NCI-H69 (cell line): ENCODE results near the gene CHCT1.
"Not testable (repeated sequence)": the region's sequence is repeated elsewhere in the genome, so short reads cannot be mapped to it uniquely, and the experiment has no call there.

Source experiments
- DNase-seq: peaks from one replicate; lab custom pipeline; 2025; lab: John Stamatoyannopoulos, UW

CHCT1 gene

GRCh38 chr17:60422162-60422665, at the start of gene CHCT1:
CHCT1 (plus strand) TSS chr17:60422489; CDS start chr17:60422593, 104 bp downstream.
- DNase-seq: no peak

DNA sequence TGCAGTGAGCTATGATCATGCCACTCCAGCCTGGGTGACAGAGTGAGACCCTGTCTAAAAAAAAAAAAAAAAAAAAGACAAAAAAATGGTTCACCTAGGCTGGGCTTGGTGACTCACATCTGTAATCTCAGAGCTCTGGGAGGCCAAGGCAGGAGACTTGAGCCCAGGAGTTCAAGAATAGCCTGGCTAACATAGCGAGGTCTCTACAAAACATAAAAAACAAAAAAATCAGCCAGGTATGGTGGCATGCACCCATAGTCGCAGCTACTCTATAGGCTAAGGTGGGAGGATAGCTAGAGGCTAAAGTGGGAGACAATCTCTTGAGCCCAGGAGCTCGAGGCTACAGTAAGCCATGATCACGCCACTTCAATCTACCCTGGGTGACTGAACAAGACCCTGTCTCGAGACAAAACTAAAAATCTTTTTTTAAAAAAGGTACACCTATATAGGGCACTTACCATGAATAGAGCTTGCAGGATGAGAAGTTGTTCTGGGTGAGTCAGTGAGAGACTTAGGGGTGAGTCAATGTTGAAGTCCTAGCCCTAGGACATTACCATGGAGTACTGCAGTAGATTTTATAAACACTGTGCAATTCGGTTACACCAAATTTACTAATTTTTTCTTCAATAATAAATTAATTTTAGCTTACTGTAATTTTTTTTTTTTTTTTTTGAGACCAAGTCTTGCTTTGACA, 49.4 kb upstream of the CHCT1 start:
- no peak for DNase-seq

- DNase-seq: not testable (repeated sequence)
These were observed 44.1 kb upstream of the CHCT1 start for GRCh38 chr17:60378187-60378586.

- DNase-seq: peak; percentile 18
These were observed 42.8 kb upstream of the CHCT1 start for GRCh38 chr17:60379461-60379860.

- peak; percentile 21 for DNase-seq
These were observed 40.3 kb upstream of the CHCT1 start for GRCh38 chr17:60381958-60382357.

- peak; percentile 90 for DNase-seq
These were observed 38.9 kb upstream of the CHCT1 start for GRCh38 chr17:60383379-60383778.

- not testable (repeated sequence) for DNase-seq
These were observed 37.4 kb upstream of the CHCT1 start for GRCh38 chr17:60384921-60385320.

DNA sequence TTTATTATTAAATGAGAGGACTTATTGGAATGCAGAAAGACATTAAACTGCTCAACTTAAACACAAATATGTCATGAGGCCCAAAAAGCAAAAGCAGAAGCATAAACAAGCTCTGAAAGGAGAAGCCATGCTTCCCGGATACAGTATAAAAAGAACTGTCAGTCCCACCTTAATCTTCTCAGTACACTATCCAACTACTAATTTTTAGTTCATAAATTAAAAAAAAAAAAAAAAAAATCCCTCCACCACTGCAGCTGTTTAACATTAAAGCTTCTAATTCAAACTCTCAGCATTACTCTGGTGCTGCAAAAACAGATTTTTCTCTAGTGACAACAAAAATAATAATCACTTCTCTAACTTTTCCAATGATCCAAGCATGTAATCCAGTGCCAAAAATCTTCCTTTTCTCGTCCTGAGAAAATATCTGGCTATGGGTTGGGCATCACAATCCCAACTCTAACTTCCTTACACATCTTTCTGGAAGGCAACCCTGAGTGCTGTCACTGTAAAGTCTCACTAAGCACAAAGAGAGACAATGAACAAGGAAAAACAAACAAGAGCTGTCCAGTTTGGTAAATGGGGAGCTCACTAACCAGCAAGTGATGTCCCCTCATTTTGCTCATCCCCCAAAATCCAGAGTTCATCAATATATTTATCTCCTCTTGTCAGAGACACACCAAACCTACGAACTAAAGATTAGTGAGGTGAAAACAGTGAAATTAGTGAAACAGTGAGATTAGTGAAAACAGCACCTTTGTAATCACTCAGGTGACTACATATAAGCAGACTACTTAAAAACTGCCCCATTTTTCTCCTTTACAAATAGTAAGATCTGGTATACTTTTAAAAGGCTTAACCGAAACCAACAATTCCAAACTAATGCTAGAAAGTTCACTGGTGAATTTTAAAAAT, 35.9 kb upstream of the CHCT1 start:
- DNase-seq: peak; percentile 31

DNA sequence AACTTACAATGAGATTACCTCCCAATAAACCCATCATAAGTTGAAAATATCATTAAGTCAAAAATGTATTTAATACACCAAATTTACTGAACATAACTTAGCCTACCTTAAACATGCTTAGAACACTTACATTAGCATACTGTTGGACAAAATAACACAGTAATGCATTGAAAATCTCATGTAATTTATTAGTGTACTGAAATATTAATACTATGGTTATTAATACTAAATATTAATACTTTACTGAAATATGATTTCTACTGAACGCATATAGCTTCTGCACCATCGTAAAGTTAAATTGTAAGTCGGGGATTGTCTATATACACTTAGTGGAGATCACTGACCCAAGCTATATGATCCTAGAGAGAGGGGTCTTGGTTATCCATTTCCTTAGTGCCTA, 34.6 kb upstream of the CHCT1 start:
- no peak for DNase-seq

DNA sequence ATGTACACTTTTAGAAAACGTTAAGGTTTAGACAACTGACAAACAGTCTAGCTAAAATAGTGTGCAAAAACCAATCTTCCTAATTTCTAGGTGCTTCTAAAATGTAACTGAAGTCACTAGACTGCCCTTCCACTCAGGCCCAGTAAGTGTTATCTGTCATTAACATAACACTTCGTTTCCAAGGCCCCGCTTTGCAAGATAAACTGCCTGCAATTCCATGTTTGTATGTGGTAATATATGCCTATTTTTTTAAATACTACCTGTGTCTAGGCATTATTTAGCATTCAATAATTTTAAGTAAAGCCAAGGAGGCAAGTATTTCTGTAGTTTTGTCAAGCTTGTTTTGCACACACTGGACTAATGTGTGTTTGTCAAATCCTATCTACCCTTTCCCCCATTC, 33.5 kb upstream of the CHCT1 start:
- peak; percentile 12 for DNase-seq

DNA sequence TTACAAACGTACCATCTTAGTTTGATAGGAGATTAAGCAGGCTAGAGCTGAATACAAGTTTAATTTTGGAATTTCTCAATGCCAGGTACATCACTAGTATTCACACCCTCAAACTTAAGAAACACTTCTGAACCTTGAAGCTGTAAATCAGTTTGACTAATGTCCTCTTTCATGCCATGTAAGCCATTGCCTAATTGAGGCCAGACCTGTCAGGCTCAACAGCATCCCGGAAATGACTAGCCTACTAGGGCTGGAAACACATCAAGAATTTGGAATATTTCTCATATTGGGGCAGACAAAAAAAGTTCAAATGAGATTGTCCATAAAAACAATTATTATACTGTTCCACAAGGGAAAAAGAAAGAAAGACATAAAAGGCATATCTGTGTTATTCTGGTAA, 32.1 kb upstream of the CHCT1 start:
- DNase-seq: peak; percentile 48

DNA sequence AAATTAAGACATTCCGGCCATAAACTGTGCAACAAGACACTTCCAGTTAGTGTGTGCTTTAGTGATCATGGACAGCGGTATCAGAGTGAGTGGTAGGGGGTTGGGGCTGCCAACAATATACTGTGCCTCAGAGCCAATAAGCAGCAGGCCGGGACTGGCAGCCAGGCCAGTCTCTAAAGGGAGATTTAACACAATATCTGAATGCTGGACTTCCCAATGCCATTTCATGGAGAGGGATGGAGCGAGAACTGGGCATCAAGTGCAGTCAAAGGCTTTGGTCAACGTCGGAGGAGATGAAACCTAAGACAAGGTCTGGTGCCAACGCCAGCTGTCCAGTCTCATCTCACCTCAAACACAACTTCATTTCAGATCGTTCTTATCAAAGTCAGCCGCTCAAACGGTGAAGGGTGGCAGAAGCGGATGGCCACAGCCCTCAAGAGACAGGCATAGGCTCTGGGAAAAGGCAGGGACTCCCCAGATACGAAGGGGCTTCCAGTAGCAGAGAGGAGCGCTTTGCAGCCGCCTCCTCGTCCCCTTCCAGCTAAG, 31.3 kb upstream of the CHCT1 start:
- peak; percentile 77 for DNase-seq

DNA sequence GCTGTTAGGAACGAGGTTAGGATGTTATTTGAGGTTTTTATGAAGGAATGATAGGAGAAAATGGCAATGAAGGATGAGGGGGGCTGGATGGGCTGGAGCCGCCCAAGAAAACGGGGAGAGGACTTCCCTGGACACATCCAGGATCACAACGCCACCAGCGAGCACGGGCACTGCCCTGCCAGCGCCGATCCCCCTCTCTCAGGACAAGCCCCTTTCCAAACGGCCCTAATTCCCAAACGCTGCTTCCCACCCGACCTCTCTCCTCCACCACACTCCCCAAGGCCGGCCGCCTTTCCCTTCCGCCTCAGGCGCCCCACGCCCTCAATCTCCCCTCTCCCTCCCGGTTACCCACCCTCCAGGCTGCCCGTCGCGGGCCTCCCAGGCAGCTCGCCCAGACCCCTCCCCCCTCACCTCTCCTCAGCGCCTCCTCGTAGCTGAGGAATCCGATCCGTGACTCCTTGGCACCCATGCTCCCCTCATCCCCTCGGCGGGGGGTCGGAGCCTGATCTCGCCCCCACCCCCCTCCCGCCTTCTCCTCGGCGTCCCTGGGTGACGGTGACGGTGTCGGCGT, 30.7 kb upstream of the CHCT1 start:
- peak; percentile 96 for DNase-seq

GRCh38 chr17:60392042-60392844, 30.0 kb upstream of the CHCT1 start, which contains the start of gene USP32:
USP32 (minus strand) TSS chr17:60392133; CDS start chr17:60391939, 194 bp downstream.
- peak; percentile 99 for DNase-seq

- DNase-seq: peak; percentile 93
These were observed 29.2 kb upstream of the CHCT1 start for GRCh38 chr17:60392845-60393702.

DNA sequence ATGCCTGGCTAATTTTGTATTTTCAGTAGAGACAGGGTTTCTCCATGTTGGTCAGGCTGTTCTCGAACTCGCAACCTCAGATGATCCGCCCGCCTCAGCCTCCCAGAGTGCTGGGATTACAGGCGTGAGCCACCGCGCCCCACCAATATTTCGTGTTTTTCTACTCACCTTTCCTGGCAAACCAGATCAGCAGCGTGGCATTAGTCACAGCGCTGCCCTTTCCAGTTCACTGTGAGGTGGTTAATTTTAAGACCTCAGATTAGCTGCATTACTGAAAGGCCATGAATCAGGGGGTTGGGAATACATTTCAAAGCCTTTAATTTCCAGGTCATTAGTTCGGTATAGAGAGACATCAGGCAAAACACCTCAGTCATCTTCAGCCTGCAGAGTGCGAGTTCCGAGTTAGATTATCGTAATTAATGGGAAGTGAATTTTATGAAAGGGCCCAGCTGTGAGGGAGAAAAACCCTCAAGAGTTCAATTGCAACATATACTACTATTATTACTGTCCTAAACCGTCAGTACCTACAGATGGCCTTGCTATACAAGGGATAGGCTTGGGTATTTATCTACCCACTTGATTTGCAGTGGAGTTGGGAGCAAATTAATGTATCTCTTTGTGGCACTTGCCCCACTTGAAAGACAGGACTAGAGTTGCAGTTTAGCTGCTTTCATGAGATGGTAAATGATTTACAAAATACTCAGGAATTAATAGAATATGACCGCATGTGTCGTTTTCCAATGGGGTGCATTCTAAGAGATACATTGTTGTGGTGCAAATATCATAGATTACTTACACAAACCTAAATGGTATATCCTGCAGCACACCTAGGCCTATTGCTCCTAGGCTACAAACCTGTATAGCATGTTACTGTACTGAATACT, 28.2 kb upstream of the CHCT1 start:
- DNase-seq: peak; percentile 29

DNA sequence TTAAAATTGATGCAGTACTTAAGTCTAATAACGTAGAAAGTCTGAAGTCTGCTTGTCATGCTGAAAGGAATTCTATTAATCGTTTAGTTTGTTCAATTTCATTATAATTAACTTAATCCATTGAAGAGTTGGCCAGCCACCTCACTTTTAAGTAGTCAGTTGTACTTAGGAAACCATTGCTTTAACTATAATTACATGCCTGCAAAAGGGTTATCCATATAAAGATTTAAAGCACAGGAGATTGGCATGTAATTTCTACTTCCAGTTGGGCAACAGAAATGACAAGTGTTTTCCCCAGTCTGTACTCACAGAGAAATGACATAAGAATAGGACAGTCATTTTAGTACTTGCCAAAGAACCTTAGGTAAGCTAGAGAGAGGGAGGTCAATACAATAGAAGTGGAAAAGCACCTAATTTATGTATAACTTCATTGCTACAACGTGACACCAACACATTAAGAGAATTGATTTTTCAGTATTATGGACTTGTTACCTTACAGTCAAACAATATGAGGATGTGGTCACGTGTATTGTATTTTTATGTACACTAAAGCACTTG, 26.7 kb upstream of the CHCT1 start:
- no peak for DNase-seq

GRCh38 chr17:60396412-60396811, 25.9 kb upstream of the CHCT1 start:
- DNase-seq: no peak
